GM11168 (cell line): ENCODE results near the gene ERVW-1.

Experiments used
- in situ Hi-C: fragments of 300-500 bp; cut with MboI; formaldehyde crosslinking; loops from one replicate; pipeline ENCODE4 v1.12.0; 2022; ENCODE audit warnings: low sequenced_read_pairs; ENCODE audit not compliant: unreplicated experiment

ERVW-1 gene

GRCh38 chr7:92432299-92432946, 45.3 kb downstream of the ERVW-1 start:
- in situ Hi-C loops: no loop called here

GRCh38 chr7:92427193-92427592, 50.6 kb downstream of the ERVW-1 start:
- in situ Hi-C loops: no loop called here

GRCh38 chr7:92425311-92425947, 52.3 kb downstream of the ERVW-1 start:
- in situ Hi-C loops: no loop called here

- in situ Hi-C loops: no loop called here
These were observed 54.0 kb downstream of the ERVW-1 start for GRCh38 chr7:92423710-92424131.

- in situ Hi-C loops: no loop called here
These were observed 54.8 kb downstream of the ERVW-1 start for GRCh38 chr7:92422926-92423325.

- in situ Hi-C loops: no loop called here
These were observed 55.9 kb downstream of the ERVW-1 start for GRCh38 chr7:92421676-92422435.
